T-helper 2 cell (primary cell): Measurements from ENCODE around the gene ACP7.

Experiments
- DNase-seq, 5 experiments: peaks; one replicate each; pipeline versions ENCODE4 v3.0.0 to v3.0.0-alpha.2; 2012 to 2022

Gene ACP7

GRCh38 chr19:39150807-39151600 is 66.8 kb downstream of the ACP7 start:
- no peak for DNase-seq

DNA sequence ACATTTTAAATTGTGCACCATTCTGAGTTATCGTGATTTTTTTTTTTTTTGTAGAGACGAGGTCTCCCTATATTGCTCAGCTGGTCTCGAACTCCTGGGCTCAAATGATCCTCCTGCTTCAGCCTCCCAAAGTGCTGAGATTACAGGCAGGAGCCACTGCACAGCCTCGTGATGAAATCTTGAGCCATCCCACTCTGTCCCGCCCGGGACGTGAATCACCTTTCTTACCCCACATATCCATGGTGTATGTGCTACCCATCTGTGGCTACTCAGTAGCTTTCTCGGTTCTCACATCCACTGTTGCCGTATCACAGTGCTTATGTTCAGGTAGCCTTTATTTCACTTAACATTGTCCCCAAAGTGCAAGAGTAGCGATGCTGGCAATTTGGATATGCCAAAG is 67.9 kb downstream of the ACP7 start:
- DNase-seq: no peak

- DNase-seq: no peak
These were observed 70.0 kb downstream of the ACP7 start for GRCh38 chr19:39154100-39154628.

DNA sequence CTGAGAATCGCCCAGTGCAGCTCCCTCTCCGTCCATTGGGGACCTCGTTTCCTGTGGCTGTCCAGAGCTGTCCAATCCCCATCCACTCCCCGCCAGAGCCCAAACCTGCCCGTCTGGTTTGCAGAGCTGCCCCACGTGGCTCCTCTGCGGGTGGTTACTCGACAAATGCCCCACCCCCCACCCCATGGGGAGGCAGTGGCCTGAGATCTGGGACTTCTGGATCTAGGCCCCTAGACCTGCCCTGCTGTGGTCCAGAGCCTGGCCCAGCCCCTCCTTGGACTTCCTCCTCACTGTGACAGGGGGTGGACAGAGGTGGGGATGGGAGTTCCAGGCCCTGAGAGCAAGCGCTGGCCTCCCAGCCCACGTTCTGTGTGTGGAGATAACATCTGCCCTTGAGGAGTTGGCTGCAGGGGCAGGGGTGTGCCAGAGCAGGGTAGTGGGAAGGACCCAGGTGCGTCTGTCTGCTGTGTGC is 70.5 kb downstream of the ACP7 start:
- DNase-seq: no peak

- no peak for DNase-seq
These were observed 71.0 kb downstream of the ACP7 start for GRCh38 chr19:39155114-39155700.

GRCh38 chr19:39155741-39156140 is 71.6 kb downstream of the ACP7 start:
- DNase-seq: no peak

DNA sequence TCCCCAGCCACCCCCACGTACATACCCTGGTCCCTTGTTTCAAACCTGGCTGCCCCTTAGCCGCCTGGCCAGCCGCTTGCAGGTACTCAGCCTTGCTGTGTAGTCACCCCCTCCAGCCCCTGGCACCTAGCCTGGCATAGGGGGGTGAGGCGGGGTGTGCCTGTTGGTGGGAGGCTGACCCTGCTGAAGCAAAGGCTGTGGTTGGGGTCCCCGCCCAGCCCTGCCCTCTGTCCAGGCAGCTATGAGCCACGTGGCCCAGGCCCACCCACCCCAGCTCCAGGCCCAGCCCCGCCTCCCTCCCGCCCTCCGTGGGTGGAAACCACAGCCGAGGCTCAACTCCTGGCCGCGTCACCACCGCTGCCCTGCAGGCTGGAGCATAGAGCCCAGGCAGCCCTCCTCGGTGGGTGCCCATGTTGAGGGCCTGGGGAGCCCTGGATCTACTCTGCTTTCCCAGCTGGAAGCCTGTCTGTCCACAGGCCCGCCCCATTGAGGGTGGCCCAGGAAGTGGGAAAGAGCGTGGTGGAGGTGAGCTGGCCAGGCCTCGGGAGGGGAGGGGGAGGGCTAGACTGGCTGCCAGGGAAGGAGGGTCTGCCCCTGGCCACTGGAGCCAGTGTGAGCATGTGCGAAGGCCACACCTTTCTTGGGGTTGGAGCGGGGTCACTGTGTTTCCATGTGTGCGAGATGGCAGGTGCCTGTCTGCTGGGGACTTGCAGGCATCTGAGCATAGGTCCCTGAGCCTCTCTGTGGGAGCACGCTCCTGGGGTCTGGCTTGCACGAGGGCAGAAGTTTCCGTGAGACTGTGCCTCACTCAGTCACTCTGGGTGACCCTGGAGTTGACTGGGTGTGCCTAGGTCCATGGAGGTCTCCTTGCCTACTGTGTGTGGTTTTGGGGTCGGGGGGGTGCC is 72.4 kb downstream of the ACP7 start:
- no peak for DNase-seq

DNA sequence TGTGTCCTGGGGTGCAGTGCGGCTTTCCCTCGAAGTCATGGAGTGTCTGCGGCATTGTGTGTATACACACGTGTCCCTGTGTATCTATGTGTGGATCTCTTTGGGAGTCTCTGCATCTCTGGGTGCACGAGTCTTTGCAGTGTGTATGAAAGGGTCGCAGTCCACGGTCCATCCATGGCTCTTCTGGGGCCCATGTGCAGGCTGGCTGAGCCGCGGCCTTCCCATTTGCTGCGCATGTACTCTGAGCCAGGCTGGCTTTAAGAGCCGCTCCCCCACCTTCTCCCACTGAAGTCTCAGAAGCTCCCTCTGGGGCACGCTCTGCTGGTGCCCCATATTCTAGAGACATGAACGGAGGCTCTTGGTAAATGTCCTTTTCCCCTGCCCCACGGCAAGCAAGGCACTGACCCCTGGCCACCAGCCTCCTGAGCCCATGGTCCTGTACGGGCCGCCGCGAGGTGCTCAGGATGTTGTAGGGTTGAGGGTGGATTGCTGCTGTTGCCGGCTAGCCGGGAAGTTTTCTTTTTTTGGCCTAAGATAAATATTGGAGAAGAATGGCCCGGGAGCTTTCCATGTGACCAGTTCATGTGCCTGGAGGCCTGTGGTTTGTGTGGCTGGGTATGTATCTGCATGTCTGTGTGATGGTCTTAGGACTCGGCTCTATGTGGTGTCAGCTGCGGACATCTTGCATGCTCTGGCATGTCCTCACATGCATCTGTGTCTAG is 73.3 kb downstream of the ACP7 start:
- DNase-seq: no peak

DNA sequence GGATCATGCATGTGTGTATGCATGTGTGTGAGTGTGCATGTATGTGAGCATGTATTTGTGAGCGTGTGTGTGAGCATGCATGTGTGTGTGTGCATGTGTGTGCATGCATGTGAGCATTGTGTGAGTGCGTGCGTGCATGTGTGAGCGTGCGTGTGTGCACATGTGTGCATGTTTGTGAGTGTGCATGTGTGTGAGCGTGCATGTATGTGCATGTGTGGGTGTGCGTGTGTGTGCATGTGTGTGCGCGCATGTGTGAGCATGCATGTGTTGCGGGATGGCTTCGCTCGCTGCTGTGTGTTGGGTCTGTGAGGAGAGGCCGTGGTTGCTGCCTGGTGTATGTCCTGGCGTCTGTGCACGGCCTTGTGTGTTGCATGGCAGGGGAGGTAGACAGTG is 73.8 kb downstream of the ACP7 start:
- no peak for DNase-seq

DNA sequence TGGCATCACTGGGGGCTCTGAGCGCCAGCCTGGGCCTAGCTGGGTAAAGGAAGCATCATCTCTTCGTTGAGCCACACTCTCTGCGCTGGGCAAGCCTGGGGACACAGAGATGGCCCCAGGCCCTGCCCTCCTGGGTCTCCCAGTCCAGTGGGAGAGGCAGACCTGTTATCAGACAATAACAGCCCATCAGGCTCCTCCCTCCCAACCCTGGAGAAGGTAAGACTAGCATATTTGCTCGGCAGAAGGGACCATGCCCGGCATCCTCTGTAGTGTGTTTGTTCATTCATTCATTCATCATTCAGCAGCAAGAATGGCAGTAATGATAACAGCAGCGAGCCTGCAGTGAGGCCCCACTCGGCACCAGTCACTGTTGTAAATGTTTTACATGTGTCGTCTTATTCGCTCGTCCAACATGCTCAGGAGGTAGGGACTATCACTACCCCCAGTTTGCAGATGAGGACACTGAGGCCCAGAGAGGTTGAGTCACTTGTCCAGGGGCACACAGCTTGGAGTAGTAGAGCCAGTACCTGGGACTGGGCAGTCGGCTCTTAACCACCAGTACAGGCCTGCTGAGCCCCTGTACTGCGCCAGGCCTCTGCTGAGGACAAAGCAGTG is 74.6 kb downstream of the ACP7 start:
- DNase-seq: no peak

DNA sequence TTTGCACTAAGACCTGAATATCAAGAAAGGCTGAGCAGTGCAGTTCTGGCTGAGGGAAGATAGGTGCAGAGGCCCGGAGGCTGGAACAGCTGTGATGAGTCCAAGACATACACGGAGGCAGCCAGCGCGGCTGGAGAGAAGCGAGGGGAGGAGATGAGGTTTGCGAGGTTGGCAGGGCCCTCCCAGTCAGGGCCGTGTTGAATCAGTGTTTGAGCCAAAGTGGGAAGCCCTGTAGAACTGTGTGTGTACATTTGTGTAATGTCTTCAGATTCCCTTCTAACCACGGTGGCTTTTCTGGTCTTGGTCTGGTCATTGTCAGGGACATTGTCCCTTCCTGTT is 76.3 kb downstream of the ACP7 start:
- DNase-seq: no peak
